GM13977 (cell line): Measurements from ENCODE around the gene OLFM2.

Experiments
- DNase-seq: peaks from one replicate; pipeline ENCODE4 v3.0.0; 2012; ENCODE audit warnings: low spot score
- CTCF ChIP-seq: IDR thresholded peaks from 2 replicates; pipeline ENCODE4 v1.5.1; 2012; ENCODE audit warnings: mild to moderate bottlenecking, control low read depth; ENCODE audit not compliant: insufficient read depth; ENCODE audit errors: extremely low read depth, missing control alignments
- in situ Hi-C: fragments of 300-500 bp; cut with MboI; formaldehyde crosslinking; loops from one replicate; pipeline ENCODE4 v1.12.0; 2022; ENCODE audit warnings: low sequenced_read_pairs, low pct_unique_long_range_greater_than_20kb, mixed read lengths, inconsistent platforms; ENCODE audit not compliant: unreplicated experiment

The OLFM2 gene

GRCh38 chr19:9868983-9869617 is 67.2 kb downstream of the OLFM2 start:
- TF ChIP-seq CTCF = no peak
- no peak for DNase-seq
- in situ Hi-C loops = no loop called here

GRCh38 chr19:9865732-9866501 is 70.4 kb downstream of the OLFM2 start:
- TF ChIP-seq CTCF = no peak
- in situ Hi-C loops = no loop called here
- DNase-seq = no peak

- no peak for TF ChIP-seq CTCF
- DNase-seq = no peak
- in situ Hi-C loops = no loop called here
These were observed 72.6 kb downstream of the OLFM2 start for GRCh38 chr19:9863759-9864158.

- TF ChIP-seq CTCF = no peak
- in situ Hi-C loops = no loop called here
- DNase-seq = no peak
These were observed 73.4 kb downstream of the OLFM2 start for GRCh38 chr19:9862938-9863337.

- in situ Hi-C loops = no loop called here
- DNase-seq = no peak
- TF ChIP-seq CTCF = no peak
These were observed 74.8 kb downstream of the OLFM2 start for GRCh38 chr19:9861503-9861902.

GRCh38 chr19:9860407-9860806 is 75.9 kb downstream of the OLFM2 start:
- no peak for TF ChIP-seq CTCF
- in situ Hi-C loops = no loop called here
- no peak for DNase-seq
